Epithelial cell of esophagus (primary cell): ENCODE results near the gene DACH1.
"Not testable (repeated sequence)": the region's sequence is repeated elsewhere in the genome, so short reads cannot be mapped to it uniquely, and the experiment has no call there.

ENCODE experiments used
- DNase-seq: peaks from one replicate; pipeline ENCODE4 v3.0.0; 2010; ENCODE audit warnings: low read depth
- H3K4me3 ChIP-seq: 2 replicates; pipeline ENCODE4 v1.5.1; 2011; ENCODE audit warnings: mild to moderate bottlenecking, low read length, control low read depth
- CTCF ChIP-seq: IDR thresholded peaks from 2 replicates; pipeline ENCODE4 v1.5.1; 2011; ENCODE audit warnings: low read depth, mild to moderate bottlenecking, low read length, control low read depth, inconsistent platforms; ENCODE audit not compliant: insufficient read depth; ENCODE audit errors: missing control alignments

Gene DACH1

GRCh38 chr13:71853725-71854124, 13.3 kb downstream of the DACH1 start:
- DNase-seq, result no peak
- no peak overlapping the region for H3K4me3 ChIP-seq
- no peak for TF ChIP-seq CTCF

- no peak for TF ChIP-seq CTCF
- DNase-seq, result no peak
- H3K4me3 ChIP-seq, result no peak overlapping the region
These were observed 14.3 kb downstream of the DACH1 start for GRCh38 chr13:71852736-71853135.

- no peak for DNase-seq
- no peak for TF ChIP-seq CTCF
- no peak overlapping the region for H3K4me3 ChIP-seq
These were observed 15.2 kb downstream of the DACH1 start for GRCh38 chr13:71851498-71852409.

GRCh38 chr13:71842003-71842402, 25.0 kb downstream of the DACH1 start:
- DNase-seq, result no peak
- no peak overlapping the region for H3K4me3 ChIP-seq
- TF ChIP-seq CTCF, result no peak

- H3K4me3 ChIP-seq, result no peak overlapping the region
- TF ChIP-seq CTCF, result no peak
- DNase-seq, result peak; percentile 25
These were observed 28.2 kb downstream of the DACH1 start for GRCh38 chr13:71838842-71839241.

GRCh38 chr13:71837582-71837981, 29.4 kb downstream of the DACH1 start:
- DNase-seq, H3K4me3 ChIP-seq: not testable (repeated sequence)

- no peak overlapping the region for H3K4me3 ChIP-seq
- DNase-seq, result no peak
- TF ChIP-seq CTCF, result no peak
These were observed 35.3 kb downstream of the DACH1 start for GRCh38 chr13:71831716-71832115.
